ENCODE measurements around the gene SLC4A5. TPM values are rescaled to one million over a fixed set of nuclear protein-coding genes. Genes with fewer than 3 reads are reported as not detected.
"Not testable (repeated sequence)": the region's sequence is repeated elsewhere in the genome, so short reads cannot be mapped to it uniquely, and the experiment has no call there.

SLC4A5 gene
- total RNA-seq, 1 donor from 2014 or later: 2.6 TPM

DNA sequence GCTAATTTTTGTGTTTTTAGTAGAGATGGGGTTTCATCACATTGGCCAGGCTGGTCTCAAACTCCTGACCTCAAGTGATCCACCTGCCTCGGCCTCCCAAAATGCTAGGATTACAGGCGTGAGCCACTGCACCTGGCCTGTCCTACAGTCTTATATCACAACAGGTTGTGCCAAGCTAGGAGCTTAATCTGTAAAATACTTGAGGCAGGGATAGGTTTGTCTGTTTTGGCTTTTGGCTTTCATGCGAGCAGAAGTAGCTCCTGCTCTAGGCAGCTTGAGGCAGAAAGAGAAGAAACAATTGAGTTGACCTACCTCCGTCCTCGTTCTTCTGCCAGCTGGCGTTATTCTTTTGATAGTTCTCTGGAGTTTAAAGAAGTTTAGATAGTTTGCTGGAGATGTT, 127.4 kb downstream of the SLC4A5 start:
- H3K27ac ChIP-seq (ENCODE audit: low read depth, low read length); H3K27me3 ChIP-seq (ENCODE audit: control insufficient read depth in 3 of 3, insufficient read depth in 3 of 3, low read length in 3 of 3); H3K4me3 ChIP-seq (ENCODE audit: low read length in 3 of 3); H3K9me3 ChIP-seq (ENCODE audit: control insufficient read depth in 3 of 3, low read length in 3 of 3); H3K9ac ChIP-seq (ENCODE audit: low read depth in 1 of 3, low read length in 3 of 3); H3K4me1 ChIP-seq (ENCODE audit: control insufficient read depth in 3 of 3, insufficient read depth in 3 of 3, low read length in 3 of 3): not testable (repeated sequence)
- H3K36me3 ChIP-seq (ENCODE audit: control insufficient read depth in 3 of 3, insufficient read depth in 3 of 3, low read length in 3 of 3): peaks cover 6 to 34% (median 26%) of the 10 kb centered on the region in 3 donors

DNA sequence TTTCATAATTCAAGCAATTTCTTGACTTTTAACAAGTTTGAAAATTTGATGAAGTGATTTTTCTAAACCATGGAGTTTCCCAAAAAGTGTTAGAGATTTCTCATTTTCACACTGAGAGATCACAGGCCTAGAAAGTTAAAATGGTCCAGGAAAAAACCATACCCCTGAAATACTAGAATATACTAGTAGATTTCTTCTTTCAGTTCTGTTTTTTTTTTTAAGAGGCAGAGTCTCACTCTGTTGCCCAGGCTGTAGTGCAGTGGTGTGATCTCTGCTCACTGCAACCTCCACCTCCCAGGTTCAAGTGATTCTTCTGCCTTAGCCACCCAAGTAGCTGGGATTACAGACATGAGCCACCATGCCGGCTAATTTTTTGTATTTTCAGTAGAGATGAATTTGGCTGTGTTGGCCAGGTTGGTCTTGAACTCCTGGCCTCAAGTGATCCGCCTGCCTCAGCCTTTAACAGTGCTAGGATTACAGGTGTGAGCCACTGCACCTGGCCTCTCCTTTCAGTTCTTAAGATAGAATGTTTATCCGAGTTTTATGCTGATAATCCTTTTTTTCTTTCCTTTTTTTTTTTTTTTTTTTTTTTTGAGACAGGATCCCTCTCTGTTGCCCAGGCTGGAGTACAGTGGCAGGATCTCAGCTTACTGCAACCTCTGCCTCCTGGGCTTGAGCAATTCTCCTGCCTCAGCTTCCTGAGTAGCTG, 130.4 kb downstream of the SLC4A5 start:
- H3K4me3 ChIP-seq (ENCODE audit: low read length in 3 of 3): no peak overlapping the region
- H3K36me3 ChIP-seq (ENCODE audit: control insufficient read depth in 3 of 3, insufficient read depth in 3 of 3, low read length in 3 of 3): peaks cover 5 to 41% (median 36%) of the 10 kb centered on the region in 3 donors
- H3K9ac ChIP-seq (ENCODE audit: low read depth in 1 of 3, low read length in 3 of 3): no peak overlapping the region
- no peaks in the 10 kb centered on the region for H3K27me3 ChIP-seq (ENCODE audit: control insufficient read depth in 3 of 3, insufficient read depth in 3 of 3, low read length in 3 of 3)
- H3K27ac ChIP-seq (ENCODE audit: low read depth, low read length): no peak overlapping the region
- H3K9me3 ChIP-seq (ENCODE audit: control insufficient read depth in 3 of 3, low read length in 3 of 3): no peaks in the 10 kb centered on the region
- no peaks in the 10 kb centered on the region for H3K4me1 ChIP-seq (ENCODE audit: control insufficient read depth in 3 of 3, insufficient read depth in 3 of 3, low read length in 3 of 3)

DNA sequence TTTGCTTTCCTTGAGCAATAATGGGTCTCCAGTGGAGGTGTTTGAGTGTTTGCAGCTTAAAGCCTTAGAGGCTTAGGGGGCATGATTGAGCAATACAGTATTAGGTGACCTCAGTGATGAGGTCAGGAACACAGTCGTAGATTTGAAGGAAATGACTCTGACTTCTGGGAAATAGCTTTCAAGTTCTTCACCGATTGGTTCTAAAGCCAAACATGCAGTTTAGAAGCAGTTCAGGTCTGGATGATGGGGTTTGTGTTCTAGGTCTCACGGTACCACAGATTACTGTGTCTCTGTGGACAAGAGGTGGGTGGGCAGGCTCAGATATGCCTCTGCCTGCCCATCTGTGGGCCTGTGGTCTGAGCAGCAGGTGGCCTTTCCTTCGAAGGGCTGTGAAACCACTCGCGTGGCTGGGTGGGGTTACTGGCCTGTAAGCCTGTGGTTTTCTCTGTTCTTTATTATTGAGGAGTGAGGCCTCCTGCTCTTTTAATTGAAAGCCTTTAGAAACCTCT, 137.0 kb downstream of the SLC4A5 start:
- Histone ChIP-seq H3K9me3 (ENCODE audit: control insufficient read depth in 3 of 3, low read length in 3 of 3) (no peaks in the 10 kb centered on the region), H3K4me1 (ENCODE audit: control insufficient read depth in 3 of 3, insufficient read depth in 3 of 3, low read length in 3 of 3) (peaks cover 19 to 25% (median 25%) of the 10 kb centered on the region in 3 donors), H3K9ac (ENCODE audit: low read depth in 1 of 3, low read length in 3 of 3) (peak overlapping the region in 2 of 3 donors; percentile 16 to 28), H3K27ac (ENCODE audit: low read depth, low read length) (peak overlapping the region; percentile 76), H3K36me3 (ENCODE audit: control insufficient read depth in 3 of 3, insufficient read depth in 3 of 3, low read length in 3 of 3) (peaks cover 5 to 20% (median 16%) of the 10 kb centered on the region in 3 donors), H3K4me3 (ENCODE audit: low read length in 3 of 3) (peak overlapping the region in 1 of 3 donors; percentile 7), H3K27me3 (ENCODE audit: control insufficient read depth in 3 of 3, insufficient read depth in 3 of 3, low read length in 3 of 3) (no peaks in the 10 kb centered on the region)

DNA sequence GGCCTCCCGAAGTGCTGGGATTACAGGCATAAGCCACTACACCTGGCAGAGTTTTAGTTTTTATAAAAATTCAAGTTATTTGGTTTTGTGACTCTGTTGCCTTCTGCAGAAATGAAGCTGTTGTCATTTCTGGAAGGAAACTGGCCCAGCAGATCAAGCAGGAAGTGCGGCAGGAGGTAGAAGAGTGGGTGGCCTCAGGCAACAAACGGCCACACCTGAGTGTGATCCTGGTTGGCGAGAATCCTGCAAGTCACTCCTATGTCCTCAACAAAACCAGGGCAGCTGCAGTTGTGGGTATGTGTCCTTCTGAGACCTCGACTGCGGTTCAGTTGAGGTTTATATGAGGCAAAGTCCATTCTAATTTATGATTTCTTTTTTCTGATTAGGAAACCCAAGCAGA, 137.6 kb downstream of the SLC4A5 start:
- Histone ChIP-seq H3K9ac (ENCODE audit: low read depth in 1 of 3, low read length in 3 of 3) (peak overlapping the region in 1 of 3 donors; percentile 10), H3K27me3 (ENCODE audit: control insufficient read depth in 3 of 3, insufficient read depth in 3 of 3, low read length in 3 of 3) (no peaks in the 10 kb centered on the region), H3K9me3 (ENCODE audit: control insufficient read depth in 3 of 3, low read length in 3 of 3) (no peaks in the 10 kb centered on the region), H3K27ac (ENCODE audit: low read depth, low read length) (peak overlapping the region; percentile 76), H3K4me3 (ENCODE audit: low read length in 3 of 3) (no peak overlapping the region), H3K36me3 (ENCODE audit: control insufficient read depth in 3 of 3, insufficient read depth in 3 of 3, low read length in 3 of 3) (peaks cover 2 to 14% (median 12%) of the 10 kb centered on the region in 3 donors), H3K4me1 (ENCODE audit: control insufficient read depth in 3 of 3, insufficient read depth in 3 of 3, low read length in 3 of 3) (peaks cover 24 to 31% (median 30%) of the 10 kb centered on the region in 3 donors)

DNA sequence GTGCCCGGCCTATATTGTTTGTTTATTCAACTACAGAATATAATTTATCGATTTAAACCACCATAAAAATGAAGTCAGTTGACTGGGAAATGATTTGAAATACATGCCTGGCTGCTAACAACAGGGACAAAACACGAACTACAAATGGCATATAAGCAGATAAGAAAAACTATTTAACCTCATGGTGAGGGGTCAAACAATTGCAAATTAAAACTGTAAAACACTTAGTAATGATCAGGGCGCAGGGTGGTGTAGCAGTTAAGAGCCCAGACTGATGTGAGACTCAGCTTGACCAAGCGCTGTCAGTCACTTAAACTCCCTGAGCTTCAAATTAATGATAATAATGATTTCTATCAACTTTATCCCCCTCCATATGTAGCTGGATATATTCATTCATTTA, 138.1 kb downstream of the SLC4A5 start:
- H3K4me3 ChIP-seq (ENCODE audit: low read length in 3 of 3): no peak overlapping the region
- no peaks in the 10 kb centered on the region for H3K9me3 ChIP-seq (ENCODE audit: control insufficient read depth in 3 of 3, low read length in 3 of 3)
- H3K4me1 ChIP-seq (ENCODE audit: control insufficient read depth in 3 of 3, insufficient read depth in 3 of 3, low read length in 3 of 3): peaks cover 24 to 34% (median 31%) of the 10 kb centered on the region in 3 donors
- H3K9ac ChIP-seq (ENCODE audit: low read depth in 1 of 3, low read length in 3 of 3): peak overlapping the region in 1 of 3 donors; percentile 10
- H3K27me3 ChIP-seq (ENCODE audit: control insufficient read depth in 3 of 3, insufficient read depth in 3 of 3, low read length in 3 of 3): no peaks in the 10 kb centered on the region
- H3K27ac ChIP-seq (ENCODE audit: low read depth, low read length): peak overlapping the region; percentile 76
- peaks cover 2 to 14% (median 10%) of the 10 kb centered on the region in 3 donors for H3K36me3 ChIP-seq (ENCODE audit: control insufficient read depth in 3 of 3, insufficient read depth in 3 of 3, low read length in 3 of 3)

DNA sequence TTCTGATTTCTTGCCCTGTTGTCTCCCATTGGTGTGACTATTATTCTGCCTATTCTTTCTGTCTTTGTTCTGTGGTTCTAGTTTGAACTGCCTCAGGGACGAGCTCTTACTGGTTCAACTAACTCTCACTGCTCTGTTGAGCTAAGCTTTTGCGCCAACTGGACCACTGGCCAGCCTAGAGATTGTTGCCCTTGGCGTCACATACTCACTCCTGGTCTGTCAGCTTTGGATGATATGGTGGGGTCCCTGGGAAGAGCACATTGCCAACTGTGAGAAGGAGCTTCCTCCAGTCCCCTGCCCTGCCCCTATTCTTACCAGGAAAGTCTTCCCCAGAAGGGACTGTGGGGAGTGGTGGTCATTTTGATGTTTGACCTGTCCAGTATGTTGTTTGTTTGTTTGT, 138.8 kb downstream of the SLC4A5 start:
- peaks cover 30 to 39% (median 38%) of the 10 kb centered on the region in 3 donors for H3K4me1 ChIP-seq (ENCODE audit: control insufficient read depth in 3 of 3, insufficient read depth in 3 of 3, low read length in 3 of 3)

DNA sequence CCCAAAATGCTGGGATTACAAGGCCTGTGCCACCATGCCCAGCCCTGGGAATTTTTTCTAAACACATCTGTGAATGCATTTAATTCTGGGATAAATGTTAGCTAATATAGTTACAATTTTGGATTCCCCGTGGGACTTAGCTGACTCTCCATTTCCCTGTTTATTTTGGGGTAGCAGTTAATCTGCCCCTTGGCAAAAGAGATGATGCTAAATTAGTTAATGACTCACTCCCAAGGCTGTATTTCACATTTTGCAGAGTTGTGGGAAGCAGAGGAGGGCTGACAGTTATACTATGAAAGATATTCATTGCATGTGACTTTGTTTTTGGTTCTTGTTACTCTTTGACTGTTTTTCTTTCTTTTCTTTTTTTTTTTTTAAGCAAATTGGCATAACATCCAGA, 141.6 kb downstream of the SLC4A5 start:
- Histone ChIP-seq H3K9ac (ENCODE audit: low read depth in 1 of 3, low read length in 3 of 3) (peak overlapping the region; percentile 15 to 60 (median 59)), H3K27me3 (ENCODE audit: control insufficient read depth in 3 of 3, insufficient read depth in 3 of 3, low read length in 3 of 3) (no peaks in the 10 kb centered on the region), H3K36me3 (ENCODE audit: control insufficient read depth in 3 of 3, insufficient read depth in 3 of 3, low read length in 3 of 3) (no peaks in the 10 kb centered on the region), H3K27ac (ENCODE audit: low read depth, low read length) (peak overlapping the region; percentile 82), H3K9me3 (ENCODE audit: control insufficient read depth in 3 of 3, low read length in 3 of 3) (no peaks in the 10 kb centered on the region), H3K4me3 (ENCODE audit: low read length in 3 of 3) (peak overlapping the region in 1 of 3 donors; percentile 24), H3K4me1 (ENCODE audit: control insufficient read depth in 3 of 3, insufficient read depth in 3 of 3, low read length in 3 of 3) (peaks cover 40 to 45% (median 43%) of the 10 kb centered on the region in 3 donors)

More for the DNA sequence above, 138.8 kb downstream of the SLC4A5 start:
- no peaks in the 10 kb centered on the region for H3K27me3 ChIP-seq (ENCODE audit: control insufficient read depth in 3 of 3, insufficient read depth in 3 of 3, low read length in 3 of 3)
- no peak overlapping the region for H3K4me3 ChIP-seq (ENCODE audit: low read length in 3 of 3)
- no peak overlapping the region for H3K9ac ChIP-seq (ENCODE audit: low read depth in 1 of 3, low read length in 3 of 3)
- peak overlapping the region; percentile 41 for H3K27ac ChIP-seq (ENCODE audit: low read depth, low read length)
- no peaks in the 10 kb centered on the region for H3K9me3 ChIP-seq (ENCODE audit: control insufficient read depth in 3 of 3, low read length in 3 of 3)
- peaks cover 2 to 10% (median 8%) of the 10 kb centered on the region in 3 donors for H3K36me3 ChIP-seq (ENCODE audit: control insufficient read depth in 3 of 3, insufficient read depth in 3 of 3, low read length in 3 of 3)

DNA sequence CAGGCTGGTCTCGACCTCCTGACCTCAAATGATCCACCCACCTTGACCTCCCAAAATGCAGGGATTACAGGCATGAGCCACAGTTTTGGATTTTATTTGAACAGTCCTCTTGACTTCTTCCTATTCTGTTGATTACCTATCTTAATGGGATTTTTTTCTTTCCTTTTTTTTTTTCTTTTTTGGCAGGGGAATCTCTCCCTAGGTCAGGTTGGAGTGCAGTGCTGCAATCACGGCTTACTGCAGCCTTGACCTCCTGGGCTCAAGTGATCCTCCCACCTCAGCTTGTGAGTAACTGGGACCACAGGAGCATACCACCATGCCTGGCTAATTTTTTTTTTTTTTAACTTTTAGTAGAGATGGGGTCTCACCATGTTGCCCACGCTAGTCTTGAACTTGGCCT, 142.0 kb downstream of the SLC4A5 start:
- peaks cover 36 to 41% (median 39%) of the 10 kb centered on the region in 3 donors for H3K4me1 ChIP-seq (ENCODE audit: control insufficient read depth in 3 of 3, insufficient read depth in 3 of 3, low read length in 3 of 3)
- H3K9me3 ChIP-seq (ENCODE audit: control insufficient read depth in 3 of 3, low read length in 3 of 3): no peaks in the 10 kb centered on the region
- peak overlapping the region; percentile 15 to 60 (median 59) for H3K9ac ChIP-seq (ENCODE audit: low read depth in 1 of 3, low read length in 3 of 3)
- no peaks in the 10 kb centered on the region for H3K27me3 ChIP-seq (ENCODE audit: control insufficient read depth in 3 of 3, insufficient read depth in 3 of 3, low read length in 3 of 3)
- H3K27ac ChIP-seq (ENCODE audit: low read depth, low read length): peak overlapping the region; percentile 82
- peak overlapping the region in 1 of 3 donors; percentile 24 for H3K4me3 ChIP-seq (ENCODE audit: low read length in 3 of 3)
- no peaks in the 10 kb centered on the region for H3K36me3 ChIP-seq (ENCODE audit: control insufficient read depth in 3 of 3, insufficient read depth in 3 of 3, low read length in 3 of 3)

DNA sequence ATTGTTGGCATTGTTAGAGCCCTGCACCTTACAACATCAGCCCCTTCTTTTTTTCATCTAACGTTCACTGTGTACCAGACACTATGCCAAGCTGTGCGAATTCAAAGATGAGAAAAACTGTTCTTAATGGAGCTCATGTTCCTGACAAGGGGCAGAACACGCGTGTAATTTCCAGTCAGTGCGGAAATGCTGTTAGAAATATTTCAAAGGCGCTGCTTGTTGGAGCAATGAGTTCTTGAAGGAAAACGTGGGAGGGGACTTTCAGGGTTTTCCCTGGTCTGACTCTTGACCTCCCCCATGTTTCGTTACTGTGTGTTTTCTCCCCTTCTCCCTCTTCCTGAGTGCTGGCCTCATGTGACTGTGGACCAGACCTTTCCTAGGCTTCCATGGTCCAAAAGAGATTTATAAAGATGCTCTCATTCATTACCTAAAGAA, 143.3 kb downstream of the SLC4A5 start:
- peak overlapping the region; percentile 81 to 92 (median 85) for H3K9ac ChIP-seq (ENCODE audit: low read depth in 1 of 3, low read length in 3 of 3)
- H3K36me3 ChIP-seq (ENCODE audit: control insufficient read depth in 3 of 3, insufficient read depth in 3 of 3, low read length in 3 of 3): no peaks in the 10 kb centered on the region
- H3K4me1 ChIP-seq (ENCODE audit: control insufficient read depth in 3 of 3, insufficient read depth in 3 of 3, low read length in 3 of 3): peaks cover 30 to 33% (median 31%) of the 10 kb centered on the region in 3 donors
- peak overlapping the region; percentile 96 for H3K27ac ChIP-seq (ENCODE audit: low read depth, low read length)
- H3K27me3 ChIP-seq (ENCODE audit: control insufficient read depth in 3 of 3, insufficient read depth in 3 of 3, low read length in 3 of 3): no peaks in the 10 kb centered on the region
- no peaks in the 10 kb centered on the region for H3K9me3 ChIP-seq (ENCODE audit: control insufficient read depth in 3 of 3, low read length in 3 of 3)
- H3K4me3 ChIP-seq (ENCODE audit: low read length in 3 of 3): peak overlapping the region; percentile 83 to 89 (median 87)

DNA sequence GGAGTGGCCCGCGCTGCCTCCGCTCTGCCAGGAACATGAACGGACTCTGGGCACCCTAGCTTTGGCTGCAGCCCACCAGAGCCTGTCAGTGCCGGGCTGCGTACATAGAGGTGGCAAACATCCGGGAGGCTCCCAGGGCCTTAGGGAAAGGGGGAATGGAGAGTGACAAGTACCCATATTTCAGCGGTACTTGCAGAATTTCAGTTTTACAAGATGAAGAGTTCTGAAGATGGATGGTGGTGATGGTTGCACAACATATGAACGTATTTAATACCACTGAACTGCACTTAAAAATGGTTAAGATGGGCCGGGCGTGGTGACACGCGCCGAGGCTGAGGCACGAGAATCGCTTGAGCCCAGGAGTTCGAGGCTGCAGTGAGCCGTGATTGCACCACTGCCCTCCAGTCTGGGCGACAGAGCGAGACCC, 143.9 kb downstream of the SLC4A5 start:
- Histone ChIP-seq H3K4me1 (ENCODE audit: control insufficient read depth in 3 of 3, insufficient read depth in 3 of 3, low read length in 3 of 3) (peaks cover 27 to 30% (median 28%) of the 10 kb centered on the region in 3 donors), H3K9ac (ENCODE audit: low read depth in 1 of 3, low read length in 3 of 3) (peak overlapping the region; percentile 81 to 92 (median 85)), H3K4me3 (ENCODE audit: low read length in 3 of 3) (peak overlapping the region; percentile 83 to 89 (median 87)), H3K9me3 (ENCODE audit: control insufficient read depth in 3 of 3, low read length in 3 of 3) (no peaks in the 10 kb centered on the region), H3K36me3 (ENCODE audit: control insufficient read depth in 3 of 3, insufficient read depth in 3 of 3, low read length in 3 of 3) (no peaks in the 10 kb centered on the region), H3K27me3 (ENCODE audit: control insufficient read depth in 3 of 3, insufficient read depth in 3 of 3, low read length in 3 of 3) (no peaks in the 10 kb centered on the region), H3K27ac (ENCODE audit: low read depth, low read length) (peak overlapping the region; percentile 96)
